ENCODE measurements around the gene AMMECR1L.
"Not testable (repeated sequence)": the region's sequence is repeated elsewhere in the genome, so short reads cannot be mapped to it uniquely, and the experiment has no call there.

AMMECR1L gene

DNA sequence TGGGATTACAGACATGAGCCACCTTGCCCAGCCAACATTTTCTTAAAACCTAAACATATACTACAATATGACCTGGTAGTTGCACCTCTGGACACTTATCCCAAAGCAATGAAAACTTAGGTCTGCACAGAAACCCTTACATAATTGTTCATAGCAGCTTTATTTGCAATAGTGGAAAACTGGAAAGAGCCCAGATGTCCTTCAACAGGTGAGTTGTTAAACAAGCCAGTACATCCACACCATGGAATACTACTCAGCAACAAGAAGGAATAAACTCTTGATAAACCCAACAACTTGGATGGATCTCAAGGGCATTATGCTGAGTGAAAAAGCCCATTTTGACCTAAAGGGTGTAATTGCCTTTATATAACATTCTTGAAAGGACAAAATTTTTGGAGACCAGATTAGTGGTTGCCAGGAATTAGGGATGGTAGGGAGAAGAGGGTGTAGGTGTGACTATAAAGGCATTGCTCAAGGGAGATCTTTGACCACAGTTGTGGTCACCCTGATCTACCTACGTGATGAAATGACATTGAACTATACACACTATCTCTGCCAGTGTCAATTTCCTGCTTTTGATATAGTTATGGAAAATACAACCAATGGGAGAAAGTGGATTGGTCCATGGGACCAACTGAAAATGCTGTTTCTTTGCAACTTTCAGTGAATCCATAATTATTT, 11.9 kb upstream of the AMMECR1L start:
- no peak for DNase-seq
- no peak overlapping the region for H3K27ac Mint-ChIP-seq
- H3K27me3 Mint-ChIP-seq: peaks cover 15% of the 10 kb centered on the region
- H3K4me1 Mint-ChIP-seq: no peaks in the 10 kb centered on the region
- CTCF ChIA-PET: no interaction called here
- no peaks in the 10 kb centered on the region for H3K36me3 Mint-ChIP-seq
- no peaks in the 10 kb centered on the region for H3K9me3 Mint-ChIP-seq
- H3K4me3 Mint-ChIP-seq: no peak overlapping the region

DNA sequence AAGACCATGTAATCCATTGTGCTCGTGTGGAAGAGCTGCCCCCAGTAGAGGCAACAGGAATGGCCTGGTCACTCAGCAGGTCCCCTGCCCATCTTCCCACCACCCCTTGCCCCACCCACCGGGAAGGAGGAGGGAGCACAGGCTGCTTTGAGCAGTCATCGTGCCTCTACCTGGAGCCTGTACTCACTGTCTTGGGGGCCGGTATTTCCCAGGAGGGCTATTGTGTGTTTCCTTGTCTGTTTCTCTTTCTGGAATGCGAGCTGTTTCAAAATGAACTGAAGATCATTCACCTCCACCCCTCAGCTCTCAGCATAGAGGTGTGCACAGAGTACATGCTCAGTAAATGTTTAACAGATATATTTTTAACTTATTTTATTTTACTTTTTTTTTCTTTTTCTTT, 7.7 kb upstream of the AMMECR1L start:
- DNase-seq: no peak
- no peak overlapping the region for H3K27ac Mint-ChIP-seq
- H3K27me3 Mint-ChIP-seq: peaks cover 14% of the 10 kb centered on the region
- CTCF ChIA-PET: no interaction called here
- no peaks in the 10 kb centered on the region for H3K9me3 Mint-ChIP-seq
- H3K4me1 Mint-ChIP-seq: peaks cover 5% of the 10 kb centered on the region
- H3K4me3 Mint-ChIP-seq: no peak overlapping the region
- H3K36me3 Mint-ChIP-seq: no peaks in the 10 kb centered on the region

DNA sequence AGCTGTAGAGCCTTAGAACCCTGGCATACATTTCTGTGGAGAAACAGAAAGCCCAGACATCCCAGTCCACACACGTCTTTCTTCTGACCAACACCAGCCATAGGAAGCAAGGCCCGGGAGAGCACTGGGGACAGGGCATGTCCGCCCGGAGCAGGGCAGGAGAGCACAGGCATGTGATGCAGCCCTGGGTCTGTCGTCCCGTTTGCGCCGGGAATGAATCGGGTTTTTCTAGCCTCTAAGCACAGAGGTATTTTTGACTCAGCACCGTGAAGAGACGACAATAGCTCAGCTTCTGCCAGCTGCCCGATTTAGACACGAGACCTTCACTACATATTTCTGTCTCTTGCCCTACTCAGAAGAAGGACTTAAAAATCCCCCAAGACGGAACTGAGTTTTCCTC, 7.3 kb upstream of the AMMECR1L start:
- Mint-ChIP-seq H3K9me3 (no peaks in the 10 kb centered on the region), H3K4me1 (peaks cover 5% of the 10 kb centered on the region), H3K36me3 (no peaks in the 10 kb centered on the region), H3K27ac (no peak overlapping the region), H3K27me3 (peaks cover 14% of the 10 kb centered on the region), H3K4me3 (no peak overlapping the region)
- no peak for DNase-seq
- CTCF ChIA-PET: no interaction called here

DNA sequence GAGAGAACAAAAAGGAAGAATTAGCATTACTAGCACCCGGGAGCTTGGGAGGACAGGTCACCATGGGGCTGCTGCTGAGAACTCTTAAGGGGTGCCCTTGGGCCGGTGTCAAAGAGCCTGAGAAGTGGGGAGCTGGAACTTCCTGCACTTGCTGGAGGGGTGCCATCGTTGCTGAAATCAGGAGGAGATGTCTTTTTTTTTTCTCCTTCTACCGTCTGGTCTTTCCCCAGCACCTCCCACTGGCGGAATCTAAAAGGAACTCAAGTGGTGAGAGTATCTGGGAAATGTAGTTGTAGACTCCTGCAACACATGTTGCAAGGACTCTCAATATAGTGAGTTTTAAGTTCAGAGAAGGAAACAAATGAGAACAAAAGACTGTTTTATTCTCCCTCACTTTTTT, 6.1 kb upstream of the AMMECR1L start:
- no peak for DNase-seq
- CTCF ChIA-PET: no interaction called here
- H3K9me3 Mint-ChIP-seq: no peaks in the 10 kb centered on the region

DNA sequence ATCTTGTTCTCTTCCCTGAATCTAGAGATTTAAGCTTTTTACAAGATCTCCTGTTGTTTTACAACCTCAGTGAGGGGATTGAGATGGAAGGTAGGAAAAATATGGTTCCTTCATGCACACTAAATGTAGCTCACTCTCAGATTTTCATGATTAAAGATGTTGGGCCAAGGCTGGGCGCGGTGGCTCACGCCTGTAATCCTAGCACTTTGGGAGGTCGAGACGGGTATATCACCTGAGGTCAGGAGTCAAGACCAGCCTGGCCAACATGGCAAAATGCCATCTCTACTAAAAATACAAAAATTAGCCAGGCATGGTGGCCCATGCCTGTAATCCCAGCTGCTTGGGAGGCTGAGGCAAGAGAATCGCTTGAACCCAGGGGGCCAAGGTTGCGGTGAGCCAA, 5.0 kb upstream of the AMMECR1L start:
- H3K36me3 Mint-ChIP-seq, H3K9me3 Mint-ChIP-seq, DNase-seq, H3K4me3 Mint-ChIP-seq, H3K27ac Mint-ChIP-seq, H3K27me3 Mint-ChIP-seq, CTCF ChIA-PET: not testable (repeated sequence)
- peaks cover 17% of the 10 kb centered on the region for H3K4me1 Mint-ChIP-seq

More for the DNA sequence above, 6.1 kb upstream of the AMMECR1L start:
- H3K4me3 Mint-ChIP-seq: no peak overlapping the region
- H3K27me3 Mint-ChIP-seq: peaks cover 10% of the 10 kb centered on the region
- H3K36me3 Mint-ChIP-seq: no peaks in the 10 kb centered on the region
- H3K4me1 Mint-ChIP-seq: peaks cover 17% of the 10 kb centered on the region
- no peak overlapping the region for H3K27ac Mint-ChIP-seq

DNA sequence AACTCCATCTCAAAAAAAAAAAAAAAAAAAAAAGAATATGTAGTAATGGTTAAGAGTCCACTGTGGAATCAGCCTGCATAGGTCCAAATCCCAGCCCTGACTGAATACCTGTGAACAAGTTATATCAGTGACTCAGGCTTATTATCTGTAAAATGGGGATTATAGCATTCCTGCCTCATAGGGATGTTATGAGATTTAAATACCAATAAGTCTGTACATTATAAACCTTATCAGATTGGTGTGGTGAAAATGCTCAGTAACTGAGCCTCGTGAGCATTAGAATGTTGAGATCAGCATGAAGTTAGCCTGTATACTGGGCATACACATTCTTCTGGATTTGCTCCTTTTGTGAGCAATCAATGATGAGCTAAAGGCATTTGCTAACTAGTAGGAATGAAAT, 3.0 kb upstream of the AMMECR1L start:
- no peak overlapping the region for H3K4me3 Mint-ChIP-seq
- H3K9me3 Mint-ChIP-seq: no peaks in the 10 kb centered on the region
- CTCF ChIA-PET: interaction anchor here (1.4 kb wide), 1 partner anchor 10 kb away, joined by 3 read pairs; no protein-coding TSS in a partner anchor
- H3K27ac Mint-ChIP-seq: no peak overlapping the region
- peaks cover 30% of the 10 kb centered on the region for H3K4me1 Mint-ChIP-seq
- peaks cover 7% of the 10 kb centered on the region for H3K27me3 Mint-ChIP-seq
- no peak for DNase-seq
- H3K36me3 Mint-ChIP-seq: peaks cover 12% of the 10 kb centered on the region

DNA sequence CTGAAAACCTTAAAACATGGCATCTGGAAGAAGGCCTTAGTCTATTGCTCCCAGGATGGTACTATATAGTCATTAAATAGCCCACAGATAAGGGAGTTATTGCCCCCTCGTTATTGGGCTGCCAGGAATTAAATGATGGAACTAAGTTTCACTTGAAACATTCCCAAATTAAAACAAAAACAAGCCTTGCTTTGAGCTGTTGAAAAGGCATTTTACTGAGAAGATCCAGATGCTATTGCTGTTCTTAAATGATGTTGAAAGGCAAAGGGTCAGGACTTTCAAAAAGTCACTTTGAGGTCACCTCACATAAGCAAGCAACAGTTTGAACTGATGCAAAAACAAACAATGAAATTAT, 2.0 kb upstream of the AMMECR1L start:
- H3K4me3 Mint-ChIP-seq: peak overlapping the region; percentile 7
- CTCF ChIA-PET: interaction anchor here (1.4 kb wide), 1 partner anchor 9 kb away, joined by 3 read pairs; no protein-coding TSS in a partner anchor
- no peak overlapping the region for H3K27ac Mint-ChIP-seq
- peaks cover 17% of the 10 kb centered on the region for H3K36me3 Mint-ChIP-seq
- no peak for DNase-seq
- no peaks in the 10 kb centered on the region for H3K9me3 Mint-ChIP-seq
- H3K4me1 Mint-ChIP-seq: peaks cover 36% of the 10 kb centered on the region
- H3K27me3 Mint-ChIP-seq: peaks cover 4% of the 10 kb centered on the region

DNA sequence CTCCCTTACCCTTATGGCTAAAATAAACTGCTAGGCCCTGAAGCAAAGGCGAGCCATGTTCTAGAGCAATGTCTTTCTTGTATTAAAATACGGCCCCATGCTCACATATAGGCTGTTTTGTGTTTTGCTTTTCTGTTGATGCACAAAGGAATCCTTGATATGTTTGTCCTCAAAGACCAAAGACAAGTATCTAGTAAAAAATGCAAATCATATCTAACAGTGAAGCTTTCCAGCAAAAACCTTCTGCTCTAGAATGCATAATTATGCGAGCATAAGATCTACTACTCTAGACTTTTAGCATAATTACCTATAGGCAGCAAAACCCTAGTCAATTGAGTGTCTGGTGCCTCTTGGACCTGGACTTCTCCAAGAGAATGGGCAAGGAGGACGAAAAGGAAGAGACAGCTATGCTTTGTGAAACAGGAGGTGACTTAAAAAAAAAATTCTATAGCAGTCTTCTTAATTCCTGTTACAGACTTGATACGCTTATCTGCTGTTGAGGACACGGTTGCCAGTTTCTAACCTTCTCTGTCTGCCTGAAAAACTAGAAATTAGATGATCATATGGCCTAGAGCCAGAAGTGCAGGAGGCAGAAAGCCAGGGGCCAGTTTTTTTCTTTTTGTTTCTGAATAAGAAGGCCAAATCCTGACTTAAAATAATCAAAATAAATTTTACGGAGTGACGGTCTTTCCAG, 1.5 kb upstream of the AMMECR1L start:
- Mint-ChIP-seq H3K36me3 (peaks cover 21% of the 10 kb centered on the region), H3K4me3 (peak overlapping the region; percentile 79), H3K27ac (peak overlapping the region; percentile 65), H3K27me3 (peaks cover 2% of the 10 kb centered on the region), H3K4me1 (peaks cover 40% of the 10 kb centered on the region), H3K9me3 (no peaks in the 10 kb centered on the region)
- CTCF ChIA-PET: interaction anchor here (1.4 kb wide), 1 partner anchor 9 kb away, joined by 3 read pairs; no protein-coding TSS in a partner anchor
- DNase-seq: no peak

DNA sequence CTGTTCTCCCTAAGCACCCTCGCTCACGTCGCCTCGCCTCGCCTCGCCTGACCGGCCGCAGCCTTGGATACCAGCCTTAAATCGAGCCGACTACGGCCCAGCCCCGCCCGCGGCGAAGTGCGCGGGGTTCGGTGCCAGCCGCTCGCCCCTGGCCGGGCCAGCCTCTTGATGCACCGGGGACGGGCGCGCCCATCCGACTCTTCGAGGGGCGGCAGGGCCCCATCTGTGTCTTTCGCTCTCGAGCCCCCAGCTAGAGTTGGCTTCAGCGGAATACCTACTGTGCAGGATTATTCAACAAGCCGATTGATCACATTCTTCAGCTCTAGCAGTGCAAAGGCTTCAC, 808 bp upstream of the AMMECR1L start:
- peaks cover 25% of the 10 kb centered on the region for H3K36me3 Mint-ChIP-seq
- H3K27me3 Mint-ChIP-seq, DNase-seq, H3K9me3 Mint-ChIP-seq, CTCF ChIA-PET: not testable (repeated sequence)
- peaks cover 43% of the 10 kb centered on the region for H3K4me1 Mint-ChIP-seq
- peak overlapping the region; percentile 85 for H3K27ac Mint-ChIP-seq
- peak overlapping the region; percentile 79 for H3K4me3 Mint-ChIP-seq

DNA sequence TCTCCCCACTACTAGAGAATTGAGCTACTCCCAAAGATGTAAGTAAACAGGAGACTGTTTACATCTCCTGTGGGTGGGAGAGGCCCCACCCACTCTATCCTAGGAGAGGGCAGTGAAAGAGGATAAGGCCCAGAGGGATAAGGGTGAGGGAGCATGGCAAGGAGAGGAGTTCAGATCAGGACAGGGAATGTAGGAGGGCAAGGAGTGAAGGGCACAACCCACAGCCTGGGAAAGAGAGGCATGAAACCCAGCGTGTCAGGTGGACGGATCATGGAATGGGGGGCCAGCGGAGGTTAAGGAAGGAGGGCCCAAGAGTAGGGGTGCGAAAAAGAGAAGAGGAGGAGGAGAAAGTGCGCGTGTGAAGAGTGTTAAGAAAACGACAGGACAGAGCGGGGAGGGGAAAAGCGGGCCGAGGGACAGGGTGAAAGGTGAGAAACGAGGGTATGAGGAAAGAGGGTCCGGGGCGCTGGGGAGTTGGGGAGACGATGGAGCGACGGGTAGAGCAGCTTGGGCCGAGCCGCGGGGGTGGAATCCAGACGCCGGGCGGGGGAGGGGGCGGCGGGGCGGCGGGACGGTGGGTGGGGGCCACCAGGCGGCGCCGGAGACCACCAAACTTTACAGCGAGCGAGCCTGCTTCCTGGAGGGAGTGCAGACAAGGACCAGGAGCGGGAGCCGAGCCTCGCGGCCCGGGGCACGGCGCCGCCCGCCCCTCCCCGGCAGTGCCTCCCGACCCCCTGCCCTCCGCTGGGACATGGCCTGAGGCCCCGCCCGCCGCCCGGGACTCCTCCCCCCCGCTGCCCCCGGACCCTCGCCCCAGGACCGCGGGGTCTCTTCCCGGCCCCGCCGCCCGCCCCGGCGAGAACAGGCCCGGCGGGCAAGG, 655 bp downstream of the AMMECR1L start:
- CTCF ChIA-PET: interaction anchor here (0.7 to 1.2 kb wide), 2 partner anchors 10 to 28 kb away, joined by 3 read pairs; no protein-coding TSS in a partner anchor
- H3K4me3 Mint-ChIP-seq: peak overlapping the region; percentile 92
- peaks cover 29% of the 10 kb centered on the region for H3K36me3 Mint-ChIP-seq
- DNase-seq: peak; percentile 52
- not testable (repeated sequence) for H3K27me3 Mint-ChIP-seq, H3K9me3 Mint-ChIP-seq
- peak overlapping the region; percentile 79 for H3K27ac Mint-ChIP-seq
- peaks cover 46% of the 10 kb centered on the region for H3K4me1 Mint-ChIP-seq

DNA sequence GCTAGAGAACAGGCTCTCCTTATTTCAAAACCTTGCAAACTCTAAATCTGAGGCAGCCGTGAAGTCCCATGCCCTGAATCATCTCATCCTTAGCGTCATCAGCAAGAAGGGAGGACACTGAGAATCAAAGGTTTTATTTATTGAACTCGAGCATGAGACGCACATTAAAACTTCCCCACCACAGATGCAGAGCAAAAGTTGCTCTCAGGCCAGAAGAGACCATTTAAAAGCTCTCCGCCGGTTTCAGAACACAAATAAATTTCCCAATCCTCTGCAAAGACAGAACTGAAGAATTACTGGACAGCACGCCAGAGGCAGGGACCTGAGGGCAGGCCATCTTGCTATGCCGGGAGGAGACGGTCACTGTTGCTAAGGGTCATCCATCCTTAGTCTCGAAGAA, 1.3 kb downstream of the AMMECR1L start:
- no peak for DNase-seq
- Mint-ChIP-seq H3K36me3 (peaks cover 29% of the 10 kb centered on the region), H3K4me3 (peak overlapping the region; percentile 92), H3K27me3 (no peaks in the 10 kb centered on the region), H3K27ac (peak overlapping the region; percentile 79), H3K4me1 (peaks cover 46% of the 10 kb centered on the region), H3K9me3 (no peaks in the 10 kb centered on the region)
- CTCF ChIA-PET: interaction anchor here (0.7 to 1.2 kb wide), 2 partner anchors 10 to 27 kb away, joined by 3 read pairs; no protein-coding TSS in a partner anchor

DNA sequence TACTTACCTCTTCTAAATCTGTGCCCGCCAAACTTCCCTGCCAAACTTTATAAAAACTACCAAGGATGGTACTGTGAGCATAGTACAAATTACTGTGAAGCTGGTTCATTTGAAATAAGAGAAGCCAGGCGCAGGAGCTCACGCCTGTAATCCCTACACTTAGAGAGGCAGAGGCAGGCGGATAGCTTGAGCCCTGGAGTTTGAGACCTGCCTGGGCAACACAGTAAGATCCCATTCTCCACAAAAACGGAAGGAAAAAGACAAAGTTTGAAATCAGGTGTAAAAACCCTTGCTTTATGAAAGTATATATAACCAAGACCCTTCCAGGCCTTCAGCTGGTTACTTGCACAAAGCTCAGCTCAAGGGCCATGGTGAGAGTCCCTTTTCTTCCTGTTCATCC, 5.9 kb downstream of the AMMECR1L start:
- no peaks in the 10 kb centered on the region for H3K9me3 Mint-ChIP-seq
- no peak overlapping the region for H3K27ac Mint-ChIP-seq
- no peaks in the 10 kb centered on the region for H3K27me3 Mint-ChIP-seq
- no peak overlapping the region for H3K4me3 Mint-ChIP-seq
- DNase-seq: no peak
- H3K36me3 Mint-ChIP-seq: peaks cover 36% of the 10 kb centered on the region
- H3K4me1 Mint-ChIP-seq: peaks cover 51% of the 10 kb centered on the region
- CTCF ChIA-PET: interaction anchor here (0.8 kb wide), 1 partner anchor 9 kb away, joined by 3 read pairs; no protein-coding TSS in a partner anchor

DNA sequence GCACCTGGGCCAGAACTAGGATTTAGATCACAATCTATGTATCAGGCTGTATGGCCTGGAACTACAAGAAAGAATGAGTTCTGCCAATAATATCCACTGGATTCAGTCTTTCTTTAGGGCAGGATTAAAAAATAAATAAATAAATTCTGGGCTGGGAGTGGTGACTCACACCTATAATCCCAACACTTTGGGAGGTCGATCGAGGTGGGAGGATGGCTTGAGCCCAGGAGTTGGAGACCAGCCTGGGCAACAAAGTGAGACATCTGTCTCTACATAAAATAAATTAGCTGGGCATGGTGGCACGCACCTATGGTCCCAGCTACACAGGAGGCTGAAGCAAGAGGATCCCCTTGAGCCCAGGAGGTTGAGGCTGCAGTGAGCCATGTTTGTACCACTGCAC, 8.1 kb downstream of the AMMECR1L start:
- H3K27ac Mint-ChIP-seq: no peak overlapping the region
- no peaks in the 10 kb centered on the region for H3K27me3 Mint-ChIP-seq
- DNase-seq: no peak
- H3K36me3 Mint-ChIP-seq: peaks cover 33% of the 10 kb centered on the region
- peaks cover 40% of the 10 kb centered on the region for H3K4me1 Mint-ChIP-seq
- no peak overlapping the region for H3K4me3 Mint-ChIP-seq
- no peaks in the 10 kb centered on the region for H3K9me3 Mint-ChIP-seq
- CTCF ChIA-PET: interaction anchor here (1.5 kb wide), 1 partner anchor 10 kb away, joined by 3 read pairs; no protein-coding TSS in a partner anchor

DNA sequence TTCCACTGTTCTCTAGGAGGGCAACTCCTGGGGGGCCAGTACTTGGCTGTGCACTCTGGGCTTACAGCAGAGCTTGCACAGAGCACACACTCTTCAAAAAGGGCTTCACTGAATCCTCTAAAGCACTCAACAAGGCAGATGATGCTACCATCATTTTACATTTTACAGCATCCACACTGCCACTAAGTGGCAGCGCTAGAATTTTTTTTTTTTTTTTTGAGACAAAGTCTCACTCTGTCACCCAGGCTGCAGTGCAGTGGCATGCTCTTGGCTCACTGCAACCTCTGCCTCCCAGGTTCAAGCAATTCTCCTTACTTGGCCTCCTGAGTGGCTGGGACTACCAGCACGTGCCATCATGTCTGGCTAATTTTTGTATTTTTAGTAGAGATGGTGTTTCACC, 8.6 kb downstream of the AMMECR1L start:
- no peaks in the 10 kb centered on the region for H3K27me3 Mint-ChIP-seq
- H3K36me3 Mint-ChIP-seq: peaks cover 32% of the 10 kb centered on the region
- DNase-seq: no peak
- CTCF ChIA-PET: no interaction called here
- no peaks in the 10 kb centered on the region for H3K9me3 Mint-ChIP-seq
- H3K4me1 Mint-ChIP-seq: peaks cover 36% of the 10 kb centered on the region
- H3K27ac Mint-ChIP-seq: no peak overlapping the region
- H3K4me3 Mint-ChIP-seq: no peak overlapping the region
